ENCODE measurements around the gene C5AR2.
"Not testable (repeated sequence)": the region's sequence is repeated elsewhere in the genome, so short reads cannot be mapped to it uniquely, and the experiment has no call there.

C5AR2 gene

GRCh38 chr19:47381653-47382279 lies 49.8 kb downstream of the C5AR2 start:
- peaks cover 28% of the 10 kb centered on the region for H3K4me1 Mint-ChIP-seq
- peaks cover 2% of the 10 kb centered on the region for H3K9me3 Mint-ChIP-seq
- no peaks in the 10 kb centered on the region for H3K27me3 Mint-ChIP-seq
- peak overlapping the region; percentile 67 for H3K27ac Mint-ChIP-seq
- H3K4me3 Mint-ChIP-seq = no peak overlapping the region
- peak; percentile 62 for ATAC-seq
- peaks cover 58% of the 10 kb centered on the region for H3K36me3 Mint-ChIP-seq

- H3K4me1 Mint-ChIP-seq = peaks cover 28% of the 10 kb centered on the region
- not testable (repeated sequence) for H3K27me3 Mint-ChIP-seq, H3K27ac Mint-ChIP-seq, H3K4me3 Mint-ChIP-seq, ATAC-seq, H3K9me3 Mint-ChIP-seq
- peaks cover 37% of the 10 kb centered on the region for H3K36me3 Mint-ChIP-seq
Observed at GRCh38 chr19:47383890-47384289, 51.9 kb downstream of the C5AR2 start.

- not testable (repeated sequence) for H3K27me3 Mint-ChIP-seq, H3K27ac Mint-ChIP-seq, H3K9me3 Mint-ChIP-seq, ATAC-seq, H3K4me3 Mint-ChIP-seq
- H3K36me3 Mint-ChIP-seq = peaks cover 31% of the 10 kb centered on the region
- H3K4me1 Mint-ChIP-seq = peaks cover 28% of the 10 kb centered on the region
Observed at GRCh38 chr19:47384533-47384932, 52.6 kb downstream of the C5AR2 start.

GRCh38 chr19:47386582-47386981 lies 54.6 kb downstream of the C5AR2 start:
- Mint-ChIP-seq H3K27me3 (peaks cover 17% of the 10 kb centered on the region), H3K36me3 (peaks cover 10% of the 10 kb centered on the region), H3K4me1 (peaks cover 27% of the 10 kb centered on the region)
- ATAC-seq, H3K4me3 Mint-ChIP-seq, H3K9me3 Mint-ChIP-seq, H3K27ac Mint-ChIP-seq: not testable (repeated sequence)

GRCh38 chr19:47387623-47388022 lies 55.6 kb downstream of the C5AR2 start:
- H3K4me1 Mint-ChIP-seq = peaks cover 21% of the 10 kb centered on the region
- H3K4me3 Mint-ChIP-seq, H3K36me3 Mint-ChIP-seq, H3K9me3 Mint-ChIP-seq, H3K27ac Mint-ChIP-seq, ATAC-seq: not testable (repeated sequence)
- H3K27me3 Mint-ChIP-seq = peaks cover 23% of the 10 kb centered on the region

GRCh38 chr19:47388721-47389120 lies 56.7 kb downstream of the C5AR2 start:
- H3K27ac Mint-ChIP-seq, H3K9me3 Mint-ChIP-seq, ATAC-seq, H3K4me3 Mint-ChIP-seq, H3K36me3 Mint-ChIP-seq: not testable (repeated sequence)
- Mint-ChIP-seq H3K27me3 (peaks cover 34% of the 10 kb centered on the region), H3K4me1 (peaks cover 13% of the 10 kb centered on the region)

GRCh38 chr19:47389150-47389556 lies 57.2 kb downstream of the C5AR2 start:
- H3K27ac Mint-ChIP-seq = no peak overlapping the region
- H3K36me3 Mint-ChIP-seq = no peaks in the 10 kb centered on the region
- H3K4me3 Mint-ChIP-seq = no peak overlapping the region
- peaks cover 13% of the 10 kb centered on the region for H3K4me1 Mint-ChIP-seq
- H3K27me3 Mint-ChIP-seq = peaks cover 38% of the 10 kb centered on the region
- no peaks in the 10 kb centered on the region for H3K9me3 Mint-ChIP-seq
- no peak for ATAC-seq

- peak; percentile 27 for ATAC-seq
- Mint-ChIP-seq H3K9me3 (no peaks in the 10 kb centered on the region), H3K4me3 (no peak overlapping the region), H3K27me3 (peaks cover 48% of the 10 kb centered on the region), H3K27ac (no peak overlapping the region), H3K36me3 (no peaks in the 10 kb centered on the region), H3K4me1 (peaks cover 13% of the 10 kb centered on the region)
Observed at GRCh38 chr19:47390533-47391488, 58.8 kb downstream of the C5AR2 start.

- peaks cover 53% of the 10 kb centered on the region for H3K27me3 Mint-ChIP-seq
Observed at GRCh38 chr19:47391510-47392223, 59.7 kb downstream of the C5AR2 start.

More at GRCh38 chr19:47391510-47392223, 59.7 kb downstream of the C5AR2 start:
- ATAC-seq = peak; percentile 74
- H3K4me3 Mint-ChIP-seq = no peak overlapping the region
- H3K4me1 Mint-ChIP-seq = peaks cover 13% of the 10 kb centered on the region
- H3K9me3 Mint-ChIP-seq = no peaks in the 10 kb centered on the region
- no peak overlapping the region for H3K27ac Mint-ChIP-seq
- H3K36me3 Mint-ChIP-seq = no peaks in the 10 kb centered on the region
